ENCODE data around the gene PYCR2.
"Not testable (repeated sequence)": the region's sequence is repeated elsewhere in the genome, so short reads cannot be mapped to it uniquely, and the experiment has no call there.

PYCR2 gene

GRCh38 chr1:225923692-225924555, at the start of gene PYCR2:
Gene PYCR2, minus strand, starts transcription at chr1:225924250. Its CDS starts 140 bp downstream, at chr1:225924110.
- DNase-seq, result peak; percentile 99

- DNase-seq, result peak; percentile 98
Measured at GRCh38 chr1:225973158-225973557, 49.1 kb upstream of the PYCR2 start.

- DNase-seq, result no peak
Measured at GRCh38 chr1:225972344-225973152, 48.5 kb upstream of the PYCR2 start.

- DNase-seq, result not testable (repeated sequence)
Measured at GRCh38 chr1:225970592-225971157, 46.6 kb upstream of the PYCR2 start.

- not testable (repeated sequence) for DNase-seq
Measured at GRCh38 chr1:225969751-225970150, 45.7 kb upstream of the PYCR2 start.

GRCh38 chr1:225965231-225965630, 41.2 kb upstream of the PYCR2 start:
- no peak for DNase-seq

- no peak for DNase-seq
Measured at GRCh38 chr1:225963735-225964530, 39.9 kb upstream of the PYCR2 start.

- peak; percentile 26 for DNase-seq
Measured at GRCh38 chr1:225962440-225962975, 38.5 kb upstream of the PYCR2 start.

GRCh38 chr1:225961659-225962439, 37.8 kb upstream of the PYCR2 start:
- no peak for DNase-seq

GRCh38 chr1:225958041-225958440, 34.0 kb upstream of the PYCR2 start:
- DNase-seq, result no peak

- DNase-seq, result no peak
Measured at GRCh38 chr1:225954753-225955152, 30.7 kb upstream of the PYCR2 start.

- DNase-seq, result no peak
Measured at GRCh38 chr1:225953315-225953714, 29.3 kb upstream of the PYCR2 start.

- DNase-seq, result no peak
Measured at GRCh38 chr1:225950905-225951497, 27.0 kb upstream of the PYCR2 start.

- DNase-seq, result no peak
Measured at GRCh38 chr1:225949041-225949440, 25.0 kb upstream of the PYCR2 start.

- no peak for DNase-seq
Measured at GRCh38 chr1:225946803-225947202, 22.8 kb upstream of the PYCR2 start.

- no peak for DNase-seq
Measured at GRCh38 chr1:225946082-225946620, 22.1 kb upstream of the PYCR2 start.

- DNase-seq, result no peak
Measured at GRCh38 chr1:225945564-225945963, 21.5 kb upstream of the PYCR2 start.

- DNase-seq, result no peak
Measured at GRCh38 chr1:225944951-225945350, 20.9 kb upstream of the PYCR2 start.

- DNase-seq, result no peak
Measured at GRCh38 chr1:225944387-225944786, 20.3 kb upstream of the PYCR2 start.

GRCh38 chr1:225943582-225943981, 19.5 kb upstream of the PYCR2 start:
- DNase-seq, result no peak

- peak; percentile 75 for DNase-seq
Measured at GRCh38 chr1:225942574-225942973, 18.5 kb upstream of the PYCR2 start.
